IPS-18a (cell line): ENCODE data around the gene CMPK2.
"Not testable (repeated sequence)": the region's sequence is repeated elsewhere in the genome, so short reads cannot be mapped to it uniquely, and the experiment has no call there.

Experiments
- H3K27ac ChIP-seq: one replicate; pipeline ENCODE4 v1.5.1; 2013; ENCODE audit warnings: low read length
- H3K27me3 ChIP-seq: one replicate; pipeline ENCODE4 v1.6.1; 2013; ENCODE audit warnings: mild to moderate bottlenecking, low read length; ENCODE audit not compliant: control insufficient read depth, insufficient read depth
- H3K36me3 ChIP-seq: one replicate; pipeline ENCODE4 v1.6.1; 2013; ENCODE audit warnings: low read depth, low read length; ENCODE audit not compliant: control insufficient read depth
- H3K4me1 ChIP-seq: one replicate; pipeline ENCODE4 v1.6.1; 2013; ENCODE audit warnings: low read depth, low read length; ENCODE audit not compliant: control insufficient read depth
- H3K4me3 ChIP-seq: one replicate; pipeline ENCODE4 v1.5.1; 2013; ENCODE audit warnings: low read length
- H3K9ac ChIP-seq: one replicate; pipeline ENCODE4 v1.6.1; 2013; ENCODE audit warnings: mild to moderate bottlenecking, low read length, moderate library complexity
- H3K9me3 ChIP-seq: one replicate; pipeline ENCODE4 v1.6.1; 2013; ENCODE audit warnings: low read depth, low read length; ENCODE audit not compliant: control insufficient read depth

The CMPK2 gene

DNA sequence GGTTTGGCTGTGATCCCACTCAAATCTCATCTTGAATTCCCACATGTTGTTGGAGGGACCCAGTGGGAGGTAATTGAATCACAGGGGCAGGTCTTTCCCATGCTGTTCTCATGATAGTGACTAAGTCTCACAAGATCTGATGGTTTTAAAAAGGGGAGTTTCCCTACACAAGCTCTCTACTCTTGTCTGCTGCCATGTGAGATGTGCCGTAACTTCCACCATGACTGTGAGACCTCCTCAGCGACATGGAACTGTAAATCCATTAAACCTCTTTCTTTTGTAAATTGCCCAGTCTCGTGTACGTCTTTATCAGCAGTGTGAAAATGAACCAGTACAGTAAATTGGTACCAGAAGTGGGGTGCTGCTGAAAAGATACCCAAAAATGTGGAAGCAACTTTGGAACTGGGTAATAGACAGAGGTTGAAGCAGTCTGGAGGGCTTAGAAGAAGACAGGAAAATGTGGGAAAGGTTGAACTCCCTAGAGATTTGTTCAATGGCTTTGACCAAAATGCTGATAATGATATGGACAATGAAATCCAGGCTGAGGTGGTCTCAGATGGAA is 7.2 kb downstream of the CMPK2 start:
- not testable (repeated sequence) for H3K9me3 ChIP-seq, H3K27ac ChIP-seq, H3K4me3 ChIP-seq, H3K36me3 ChIP-seq, H3K4me1 ChIP-seq, H3K9ac ChIP-seq, H3K27me3 ChIP-seq

DNA sequence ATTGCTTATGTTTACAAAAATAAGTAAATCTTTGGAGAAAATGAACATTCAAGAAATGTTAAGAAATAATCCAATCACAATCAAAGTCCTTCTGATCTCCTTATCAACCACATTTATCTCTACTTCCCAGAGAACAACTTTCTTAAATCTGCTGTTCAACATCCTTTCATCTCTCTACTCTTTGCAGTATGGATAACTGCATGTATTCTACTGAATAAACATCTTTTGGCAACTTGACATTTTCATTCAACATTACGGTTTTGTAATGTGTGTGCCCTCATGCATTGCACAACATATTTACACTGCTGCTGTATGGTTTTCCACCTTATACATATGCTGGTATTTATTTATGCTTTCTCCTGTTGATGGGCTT is 9.2 kb downstream of the CMPK2 start:
- H3K9me3 ChIP-seq = peaks cover 5% of the 10 kb centered on the region
- no peaks in the 10 kb centered on the region for H3K27me3 ChIP-seq
- H3K4me3 ChIP-seq = no peak overlapping the region
- H3K9ac ChIP-seq = no peak overlapping the region
- no peak overlapping the region for H3K27ac ChIP-seq
- H3K36me3 ChIP-seq = no peaks in the 10 kb centered on the region
- H3K4me1 ChIP-seq = no peaks in the 10 kb centered on the region

DNA sequence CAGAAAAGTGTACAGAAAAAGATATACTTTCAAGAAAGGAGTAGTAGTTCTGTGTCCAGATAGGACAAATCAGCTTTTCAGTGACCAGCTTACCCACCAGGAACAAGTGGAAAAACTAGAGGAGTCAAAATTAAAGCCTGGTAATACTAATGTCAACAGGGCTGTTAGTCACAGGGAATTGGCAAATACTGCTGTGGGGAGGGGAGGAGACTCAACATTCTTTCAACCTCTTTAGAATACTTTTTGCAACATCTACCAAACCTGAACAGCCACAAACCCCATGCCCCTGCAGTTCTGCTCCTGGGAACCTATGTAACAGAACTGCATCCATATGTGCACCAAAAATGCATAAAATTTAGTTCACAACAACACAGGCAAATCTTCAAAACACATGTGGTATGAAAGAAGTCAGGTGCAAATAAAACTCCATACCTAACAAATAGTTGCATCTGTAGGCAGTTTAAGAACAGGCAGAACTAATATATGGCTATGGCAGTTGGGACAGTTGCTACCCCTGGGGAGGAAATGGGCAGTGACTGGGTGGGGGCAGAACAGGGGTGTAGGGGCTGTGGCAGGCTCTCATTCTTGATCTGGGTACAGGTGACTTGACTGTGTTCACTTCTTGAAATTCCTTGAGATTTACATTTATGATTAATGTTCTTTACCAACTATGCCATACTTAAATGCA is 9.7 kb downstream of the CMPK2 start:
- H3K9ac ChIP-seq = no peak overlapping the region
- peaks cover 5% of the 10 kb centered on the region for H3K9me3 ChIP-seq
- H3K27me3 ChIP-seq = no peaks in the 10 kb centered on the region
- no peak overlapping the region for H3K4me3 ChIP-seq
- no peaks in the 10 kb centered on the region for H3K36me3 ChIP-seq
- H3K4me1 ChIP-seq = no peaks in the 10 kb centered on the region
- no peak overlapping the region for H3K27ac ChIP-seq

DNA sequence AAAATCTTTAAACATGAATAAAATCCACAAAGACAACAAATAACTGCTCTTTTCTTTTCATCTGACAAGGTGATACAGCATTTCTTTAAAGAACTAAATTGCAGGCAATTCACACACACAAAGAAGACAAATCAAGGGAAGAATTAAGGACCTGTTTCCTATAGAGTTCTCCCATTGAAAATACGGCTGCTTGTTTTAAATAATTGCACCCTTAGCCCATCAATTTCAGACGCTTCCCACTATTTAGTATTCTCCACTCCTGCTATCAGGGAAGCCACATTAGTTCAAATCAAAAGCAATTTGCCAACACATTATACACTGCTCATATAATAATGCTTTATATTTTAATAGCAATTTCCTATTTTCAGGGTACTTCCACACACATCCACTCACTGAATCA is 11.3 kb downstream of the CMPK2 start:
- no peaks in the 10 kb centered on the region for H3K27me3 ChIP-seq
- no peaks in the 10 kb centered on the region for H3K4me1 ChIP-seq
- H3K4me3 ChIP-seq = no peak overlapping the region
- peaks cover 5% of the 10 kb centered on the region for H3K9me3 ChIP-seq
- H3K9ac ChIP-seq = no peak overlapping the region
- H3K27ac ChIP-seq = no peak overlapping the region
- no peaks in the 10 kb centered on the region for H3K36me3 ChIP-seq

DNA sequence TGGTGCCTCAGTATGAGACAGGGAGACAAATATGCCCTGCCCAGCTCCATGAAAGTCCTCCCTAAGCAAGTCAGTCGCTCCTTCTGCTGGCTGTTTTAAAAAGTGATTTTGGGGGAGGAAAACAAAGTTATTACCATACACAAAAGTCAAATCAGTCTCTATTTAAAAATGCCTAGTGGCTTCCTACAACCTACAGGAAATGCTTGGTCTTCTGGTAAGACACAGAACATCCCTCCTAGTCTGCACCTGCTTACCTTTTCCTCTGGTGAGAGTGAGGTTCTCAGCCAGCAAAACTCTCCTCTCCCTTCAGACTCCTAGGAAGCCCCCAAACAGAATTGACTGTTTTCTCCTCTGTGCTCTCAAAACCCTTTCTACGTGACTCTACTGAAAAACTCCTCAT is 13.5 kb downstream of the CMPK2 start:
- peaks cover 8% of the 10 kb centered on the region for H3K9me3 ChIP-seq
- H3K36me3 ChIP-seq = no peaks in the 10 kb centered on the region
- H3K27me3 ChIP-seq = no peaks in the 10 kb centered on the region
- H3K4me1 ChIP-seq = no peaks in the 10 kb centered on the region
- no peak overlapping the region for H3K27ac ChIP-seq
- no peak overlapping the region for H3K4me3 ChIP-seq
- H3K9ac ChIP-seq = no peak overlapping the region

DNA sequence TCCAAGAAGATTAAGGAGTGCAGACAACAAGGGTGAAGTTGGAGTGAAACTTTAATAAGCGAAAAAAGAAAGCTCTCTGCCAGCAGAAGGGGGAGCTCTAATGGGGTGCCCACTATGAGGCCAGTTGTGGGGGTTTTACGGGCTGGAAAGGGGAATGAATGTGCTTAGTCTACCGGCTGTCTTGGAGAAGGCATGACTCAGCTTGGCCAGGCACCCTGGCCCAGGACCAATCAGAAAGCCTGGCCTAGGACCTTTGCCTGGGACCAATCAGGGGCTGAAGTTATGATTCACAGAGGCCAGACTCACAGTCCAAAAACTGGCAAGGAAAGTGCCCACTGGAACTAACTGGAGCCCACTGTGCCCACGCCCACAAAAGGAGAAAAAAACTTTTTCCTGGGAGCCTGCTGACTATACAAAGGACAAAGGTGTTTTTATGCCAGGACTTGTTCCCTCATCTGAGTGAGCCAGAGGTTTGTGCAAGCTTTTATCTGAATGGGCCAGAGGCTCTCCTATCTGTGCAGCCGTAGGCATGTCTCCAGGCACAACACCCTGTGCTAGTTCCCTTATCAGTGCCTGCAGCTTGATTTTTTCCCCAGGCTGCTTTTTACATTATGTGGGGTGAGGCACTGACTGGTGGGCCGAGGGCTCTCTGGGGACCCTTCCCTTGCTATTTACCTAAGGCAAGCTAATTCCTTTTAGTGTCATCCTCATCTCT is 18.6 kb downstream of the CMPK2 start:
- H3K4me1 ChIP-seq = no peaks in the 10 kb centered on the region
- no peaks in the 10 kb centered on the region for H3K27me3 ChIP-seq
- no peak overlapping the region for H3K9ac ChIP-seq
- H3K9me3 ChIP-seq = peaks cover 45% of the 10 kb centered on the region
- H3K36me3 ChIP-seq = no peaks in the 10 kb centered on the region
- H3K27ac ChIP-seq = no peak overlapping the region
- H3K4me3 ChIP-seq = no peak overlapping the region

DNA sequence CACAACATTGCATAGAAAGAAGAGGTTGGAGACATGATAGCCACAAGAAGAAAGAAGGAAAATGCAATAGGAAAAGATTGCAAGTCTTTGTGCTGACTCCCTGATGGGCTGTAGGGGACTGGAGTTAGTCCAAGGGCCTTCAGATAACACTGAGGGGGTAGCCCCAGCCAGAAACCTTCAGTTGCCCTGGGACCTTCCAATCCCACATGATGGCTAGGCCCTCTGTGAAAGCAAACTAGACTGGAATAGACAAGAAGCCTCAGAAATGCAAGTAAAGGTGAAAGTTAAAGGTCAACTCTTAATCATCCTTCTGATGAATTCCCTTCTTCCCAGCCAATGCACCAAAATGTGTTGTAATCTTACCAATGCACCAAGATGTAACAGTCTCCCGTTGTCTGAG is 19.2 kb downstream of the CMPK2 start:
- no peaks in the 10 kb centered on the region for H3K36me3 ChIP-seq
- H3K27me3 ChIP-seq = no peaks in the 10 kb centered on the region
- H3K4me3 ChIP-seq = no peak overlapping the region
- H3K4me1 ChIP-seq = no peaks in the 10 kb centered on the region
- no peak overlapping the region for H3K27ac ChIP-seq
- peaks cover 45% of the 10 kb centered on the region for H3K9me3 ChIP-seq
- H3K9ac ChIP-seq = no peak overlapping the region

DNA sequence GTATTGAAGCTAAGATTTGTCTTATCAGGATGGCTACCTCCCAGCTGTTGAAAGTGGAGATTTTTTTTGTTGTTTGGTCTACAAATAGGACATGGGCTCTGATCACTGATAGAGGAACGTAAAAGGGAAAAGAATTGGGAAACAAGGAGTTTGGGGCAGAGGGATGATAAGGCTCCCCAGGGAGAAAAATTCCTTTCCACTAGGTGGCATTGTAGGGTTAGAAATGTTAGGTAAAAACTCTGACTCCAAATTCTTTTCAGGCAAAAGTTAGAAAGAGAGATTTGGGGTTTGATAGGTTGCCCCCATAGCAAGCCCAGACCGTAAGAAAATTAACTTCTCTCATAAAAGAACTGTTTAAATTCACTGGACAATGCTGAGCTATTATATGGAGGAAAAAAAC is 19.8 kb downstream of the CMPK2 start:
- H3K27me3 ChIP-seq = no peaks in the 10 kb centered on the region
- no peak overlapping the region for H3K27ac ChIP-seq
- H3K4me1 ChIP-seq = no peaks in the 10 kb centered on the region
- H3K36me3 ChIP-seq = no peaks in the 10 kb centered on the region
- no peak overlapping the region for H3K4me3 ChIP-seq
- H3K9me3 ChIP-seq = peaks cover 45% of the 10 kb centered on the region
- H3K9ac ChIP-seq = no peak overlapping the region

DNA sequence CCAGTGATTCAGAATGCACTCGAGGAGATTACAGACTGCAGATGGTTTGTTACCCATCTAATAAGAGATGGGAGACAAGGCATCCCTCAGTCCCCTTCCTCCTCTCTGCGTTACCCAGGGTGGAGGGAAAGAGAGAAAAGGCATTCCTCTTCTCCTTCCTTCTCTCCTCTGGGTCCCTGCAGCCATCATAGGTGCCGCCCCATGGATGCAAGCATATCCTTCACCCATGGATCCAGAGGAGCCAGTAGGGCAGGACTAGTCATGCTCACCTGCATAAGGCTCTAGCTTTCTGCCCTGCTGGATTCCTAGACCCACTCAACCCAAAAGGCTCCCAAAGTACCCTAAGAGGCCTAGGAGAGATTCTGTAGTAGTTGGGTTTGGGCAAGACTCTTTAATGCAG is 20.4 kb downstream of the CMPK2 start:
- H3K27me3 ChIP-seq = no peaks in the 10 kb centered on the region
- no peak overlapping the region for H3K4me3 ChIP-seq
- peaks cover 47% of the 10 kb centered on the region for H3K9me3 ChIP-seq
- H3K27ac ChIP-seq = no peak overlapping the region
- no peak overlapping the region for H3K9ac ChIP-seq
- no peaks in the 10 kb centered on the region for H3K36me3 ChIP-seq
- no peaks in the 10 kb centered on the region for H3K4me1 ChIP-seq

DNA sequence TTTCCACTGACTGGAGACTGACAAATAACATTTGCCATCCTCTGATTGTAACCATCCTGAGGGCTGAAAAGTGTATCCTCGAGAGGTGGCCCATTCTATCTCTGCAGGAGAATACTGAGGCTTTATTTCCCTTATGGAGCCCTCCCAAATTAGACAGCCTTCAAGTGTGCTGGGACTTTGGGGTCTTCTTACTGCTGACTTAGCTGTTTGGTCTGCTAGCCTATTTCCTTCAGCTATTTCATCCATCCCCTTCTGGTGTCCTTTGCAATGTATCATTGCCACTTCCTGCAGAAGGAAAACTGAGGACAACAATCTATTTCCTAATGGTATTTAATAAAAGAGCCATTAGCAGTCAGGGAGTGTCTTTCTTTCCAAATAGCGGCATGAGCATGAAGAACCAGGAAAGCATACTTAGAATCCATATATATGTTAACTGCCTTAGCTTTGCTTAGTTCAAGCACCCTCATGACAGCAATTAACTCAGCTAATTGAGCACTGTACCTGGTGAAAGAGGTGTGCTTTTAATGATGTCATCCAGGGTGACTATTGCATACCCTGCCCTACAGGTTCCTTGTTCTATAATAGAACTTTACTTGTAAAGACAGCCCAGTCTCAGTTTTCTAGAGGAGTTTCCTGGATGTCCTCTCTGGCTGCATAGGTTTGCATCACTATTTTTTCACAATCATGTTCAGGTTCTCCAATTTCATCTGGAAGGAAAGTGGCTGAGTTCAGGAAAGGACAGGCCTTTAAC is 24.0 kb downstream of the CMPK2 start:
- Histone ChIP-seq H3K9me3 (peaks cover 38% of the 10 kb centered on the region), H3K27ac (no peak overlapping the region), H3K4me1 (no peaks in the 10 kb centered on the region), H3K9ac (no peak overlapping the region), H3K36me3 (no peaks in the 10 kb centered on the region), H3K27me3 (no peaks in the 10 kb centered on the region), H3K4me3 (no peak overlapping the region)

DNA sequence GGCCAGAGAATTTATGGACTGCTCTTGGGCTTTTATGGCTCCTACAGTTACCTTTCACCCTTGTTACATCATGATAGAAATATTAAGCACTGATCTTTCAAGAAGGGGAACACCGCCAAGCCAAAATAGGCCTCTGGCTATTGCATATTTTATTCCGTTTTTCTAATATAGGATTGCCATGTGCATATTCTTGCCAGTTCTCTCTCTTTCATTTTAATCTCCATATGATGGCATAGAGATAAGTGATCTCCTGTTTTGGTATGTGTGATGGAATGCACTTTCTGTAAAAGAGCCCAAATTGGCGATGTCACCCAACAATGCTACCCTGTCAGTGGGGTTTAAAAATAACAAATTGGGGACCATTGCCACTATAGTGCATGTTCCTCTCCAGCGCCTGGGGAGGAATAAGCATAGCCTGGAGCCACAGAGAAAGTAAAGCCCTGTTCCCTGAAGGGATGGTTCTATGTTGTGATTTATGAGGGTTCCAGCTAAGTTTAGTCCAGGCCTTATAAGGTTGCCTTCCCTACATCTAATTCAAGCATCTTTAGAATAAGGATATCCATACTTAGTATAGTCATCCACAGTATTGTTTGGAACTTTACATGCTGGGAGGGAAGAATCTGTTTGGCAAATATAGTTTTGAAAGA is 26.9 kb downstream of the CMPK2 start:
- Histone ChIP-seq H3K9me3 (peaks cover 20% of the 10 kb centered on the region), H3K27me3 (no peaks in the 10 kb centered on the region), H3K9ac (no peak overlapping the region), H3K4me3 (no peak overlapping the region), H3K36me3 (no peaks in the 10 kb centered on the region), H3K27ac (no peak overlapping the region), H3K4me1 (no peaks in the 10 kb centered on the region)
